ENCODE results near the gene OR1A1. TPM values are rescaled to one million over a fixed set of nuclear protein-coding genes. Genes with fewer than 3 reads are reported as not detected.
"Not testable (repeated sequence)": the region's sequence is repeated elsewhere in the genome, so short reads cannot be mapped to it uniquely, and the experiment has no call there.

OR1A1 gene
- total and polyA plus RNA-seq, 4 donors: not detected

DNA sequence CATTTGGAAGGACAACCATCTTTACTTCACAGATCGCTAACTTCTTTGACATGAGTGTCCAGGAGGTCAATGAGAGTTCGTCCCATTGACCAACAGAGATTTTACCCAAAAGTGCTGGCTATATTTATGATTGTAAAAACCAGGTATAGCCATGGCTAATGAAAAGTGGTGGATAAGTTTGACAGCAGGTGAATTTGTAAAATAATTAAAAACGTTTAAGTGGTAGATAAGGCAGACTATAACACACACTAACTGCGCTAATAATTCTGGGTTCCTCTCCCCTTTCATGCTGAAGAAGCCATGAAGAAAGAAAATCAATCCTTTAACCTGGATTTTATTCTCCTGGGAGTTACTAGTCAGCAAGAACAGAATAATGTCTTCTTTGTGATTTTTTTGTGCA lies 10.2 kb upstream of the OR1A1 start, which contains the start of gene OR1A2:
Gene OR1A2 (plus strand): TSS at position 301 of the 400 bp plus-strand sequence. CDS start 0 bp downstream, at position 301.
- Histone ChIP-seq H3K36me3 (ENCODE audit: control insufficient read depth in 4 of 4, insufficient read depth in 4 of 4, low read length in 4 of 4) (no peaks in the 10 kb centered on the region), H3K9me3 (ENCODE audit: control insufficient read depth in 4 of 4, insufficient read depth in 3 of 4, low read length in 3 of 4) (peaks cover 0 to 9% (median 3%) of the 10 kb centered on the region in 4 donors), H3K27ac (ENCODE audit: low read depth in 1 of 2, low read length in 1 of 2) (no peak within 1 kb of the TSS), H3K4me1 (ENCODE audit: control insufficient read depth in 5 of 5, insufficient read depth in 5 of 5, low read length in 5 of 5) (no peaks in the 10 kb centered on the region), H3K9ac (ENCODE audit: insufficient read depth in 1 of 2, low read length in 2 of 2) (no peak within 1 kb of the TSS), H3K27me3 (ENCODE audit: control insufficient read depth in 3 of 3, insufficient read depth in 3 of 3, low read length in 2 of 3) (no peaks in the 10 kb centered on the region), H3K4me3 (no peak within 1 kb of the TSS)
- no peak for ATAC-seq (ENCODE audit: insufficient read depth, low FRiP score)
- TF ChIP-seq, protein P1, sequence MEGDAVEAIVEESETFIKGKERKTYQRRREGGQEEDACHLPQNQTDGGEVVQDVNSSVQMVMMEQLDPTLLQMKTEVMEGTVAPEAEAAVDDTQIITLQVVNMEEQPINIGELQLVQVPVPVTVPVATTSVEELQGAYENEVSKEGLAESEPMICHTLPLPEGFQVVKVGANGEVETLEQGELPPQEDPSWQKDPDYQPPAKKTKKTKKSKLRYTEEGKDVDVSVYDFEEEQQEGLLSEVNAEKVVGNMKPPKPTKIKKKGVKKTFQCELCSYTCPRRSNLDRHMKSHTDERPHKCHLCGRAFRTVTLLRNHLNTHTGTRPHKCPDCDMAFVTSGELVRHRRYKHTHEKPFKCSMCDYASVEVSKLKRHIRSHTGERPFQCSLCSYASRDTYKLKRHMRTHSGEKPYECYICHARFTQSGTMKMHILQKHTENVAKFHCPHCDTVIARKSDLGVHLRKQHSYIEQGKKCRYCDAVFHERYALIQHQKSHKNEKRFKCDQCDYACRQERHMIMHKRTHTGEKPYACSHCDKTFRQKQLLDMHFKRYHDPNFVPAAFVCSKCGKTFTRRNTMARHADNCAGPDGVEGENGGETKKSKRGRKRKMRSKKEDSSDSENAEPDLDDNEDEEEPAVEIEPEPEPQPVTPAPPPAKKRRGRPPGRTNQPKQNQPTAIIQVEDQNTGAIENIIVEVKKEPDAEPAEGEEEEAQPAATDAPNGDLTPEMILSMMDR (IDR thresholded peaks at IDR 0.05; ENCODE audit: control extremely low read depth, extremely low read depth): no peak
- WGBS, 2 donors: 81 to 88% methylated on average over 4 of the region's 4 CpGs
- DNase-seq: no peak

GRCh38 chr17:3208484-3208883 lies 1.0 kb downstream of the OR1A1 start:
- ATAC-seq (ENCODE audit: insufficient read depth, low FRiP score) (no peak), DNase-seq (no peak)
- Histone ChIP-seq H3K27me3 (ENCODE audit: control insufficient read depth in 3 of 3, insufficient read depth in 3 of 3, low read length in 2 of 3) (no peaks in the 10 kb centered on the region), H3K4me1 (ENCODE audit: control insufficient read depth in 5 of 5, insufficient read depth in 5 of 5, low read length in 5 of 5) (no peaks in the 10 kb centered on the region), H3K4me3 (no peak overlapping the region), H3K9ac (ENCODE audit: insufficient read depth in 1 of 2, low read length in 2 of 2) (no peak overlapping the region), H3K27ac (ENCODE audit: low read depth in 1 of 2, low read length in 1 of 2) (no peak overlapping the region), H3K9me3 (ENCODE audit: control insufficient read depth in 4 of 4, insufficient read depth in 3 of 4, low read length in 3 of 4) (no peaks in the 10 kb centered on the region), H3K36me3 (ENCODE audit: control insufficient read depth in 4 of 4, insufficient read depth in 4 of 4, low read length in 4 of 4) (no peaks in the 10 kb centered on the region)
- 84 to 99% methylated on average over 6 of the region's 6 CpGs for WGBS, 2 donors
- TF ChIP-seq, protein P1 (IDR thresholded peaks at IDR 0.05; ENCODE audit: control extremely low read depth, extremely low read depth): no peak

DNA sequence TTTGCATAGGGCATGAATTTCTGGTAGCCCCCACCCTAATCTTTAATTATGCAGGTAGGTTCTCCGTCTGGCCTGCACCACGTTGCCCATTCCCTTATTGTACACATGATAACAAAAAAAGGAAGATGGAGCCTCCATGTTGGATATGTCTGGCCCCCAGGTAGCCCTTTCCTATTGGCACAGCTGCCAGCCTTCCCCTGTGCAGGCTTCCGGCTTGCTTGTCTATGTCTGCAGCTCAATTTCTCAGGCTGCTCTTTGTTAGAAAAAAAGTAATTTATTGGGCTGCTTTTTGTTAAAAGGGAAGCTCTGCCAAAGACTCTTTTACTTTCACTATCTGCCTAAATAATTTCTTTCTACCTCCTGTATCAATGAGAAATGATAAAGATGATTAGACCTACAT lies 5.5 kb downstream of the OR1A1 start:
- TF ChIP-seq, protein P1 (IDR thresholded peaks at IDR 0.05; ENCODE audit: control extremely low read depth, extremely low read depth): no peak
- no peak overlapping the region for H3K9ac ChIP-seq (ENCODE audit: insufficient read depth in 1 of 2, low read length in 2 of 2)
- H3K9me3 ChIP-seq (ENCODE audit: control insufficient read depth in 4 of 4, insufficient read depth in 3 of 4, low read length in 3 of 4): peaks cover 0 to 9% (median 0%) of the 10 kb centered on the region in 4 donors
- no peak for ATAC-seq (ENCODE audit: insufficient read depth, low FRiP score)
- no peak for DNase-seq
- no peak overlapping the region for H3K4me3 ChIP-seq
- no peaks in the 10 kb centered on the region for H3K36me3 ChIP-seq (ENCODE audit: control insufficient read depth in 4 of 4, insufficient read depth in 4 of 4, low read length in 4 of 4)
- no peak overlapping the region for H3K27ac ChIP-seq (ENCODE audit: low read depth in 1 of 2, low read length in 1 of 2)
- H3K4me1 ChIP-seq (ENCODE audit: control insufficient read depth in 5 of 5, insufficient read depth in 5 of 5, low read length in 5 of 5): no peaks in the 10 kb centered on the region
- peaks cover 0 to 3% (median 0%) of the 10 kb centered on the region in 3 donors for H3K27me3 ChIP-seq (ENCODE audit: control insufficient read depth in 3 of 3, insufficient read depth in 3 of 3, low read length in 2 of 3)
- 69 to 73% methylated on average over 3 of the region's 3 CpGs for WGBS, 2 donors

- Histone ChIP-seq H3K9me3 (ENCODE audit: control insufficient read depth in 4 of 4, insufficient read depth in 3 of 4, low read length in 3 of 4) (peaks cover 0 to 10% (median 0%) of the 10 kb centered on the region in 4 donors), H3K4me3 (no peak overlapping the region), H3K4me1 (ENCODE audit: control insufficient read depth in 5 of 5, insufficient read depth in 5 of 5, low read length in 5 of 5) (no peaks in the 10 kb centered on the region), H3K36me3 (ENCODE audit: control insufficient read depth in 4 of 4, insufficient read depth in 4 of 4, low read length in 4 of 4) (no peaks in the 10 kb centered on the region), H3K27ac (ENCODE audit: low read depth in 1 of 2, low read length in 1 of 2) (no peak overlapping the region), H3K27me3 (ENCODE audit: control insufficient read depth in 3 of 3, insufficient read depth in 3 of 3, low read length in 2 of 3) (peaks cover 0 to 3% (median 0%) of the 10 kb centered on the region in 3 donors), H3K9ac (ENCODE audit: insufficient read depth in 1 of 2, low read length in 2 of 2) (no peak overlapping the region)
- 63 to 69% methylated on average over 6 of the region's 6 CpGs for WGBS, 2 donors
- TF ChIP-seq, protein P1 (IDR thresholded peaks at IDR 0.05; ENCODE audit: control extremely low read depth, extremely low read depth): no peak
- no peak for ATAC-seq (ENCODE audit: insufficient read depth, low FRiP score)
- no peak for DNase-seq
Measured at GRCh38 chr17:3213587-3213986, 6.1 kb downstream of the OR1A1 start.

- DNase-seq; H3K4me3 ChIP-seq; H3K9ac ChIP-seq (ENCODE audit: insufficient read depth in 1 of 2, low read length in 2 of 2); H3K27ac ChIP-seq (ENCODE audit: low read depth in 1 of 2, low read length in 1 of 2); H3K36me3 ChIP-seq (ENCODE audit: control insufficient read depth in 4 of 4, insufficient read depth in 4 of 4, low read length in 4 of 4); H3K27me3 ChIP-seq (ENCODE audit: control insufficient read depth in 3 of 3, insufficient read depth in 3 of 3, low read length in 2 of 3); ATAC-seq (ENCODE audit: insufficient read depth, low FRiP score); H3K4me1 ChIP-seq (ENCODE audit: control insufficient read depth in 5 of 5, insufficient read depth in 5 of 5, low read length in 5 of 5): not testable (repeated sequence)
- H3K9me3 ChIP-seq (ENCODE audit: control insufficient read depth in 4 of 4, insufficient read depth in 3 of 4, low read length in 3 of 4): peaks cover 0 to 10% (median 0%) of the 10 kb centered on the region in 4 donors
- 68 to 83% methylated on average over 3 of the region's 3 CpGs for WGBS, 2 donors
Measured at GRCh38 chr17:3219978-3220377, 12.5 kb downstream of the OR1A1 start.
